Neural cell (in vitro differentiated cells): ENCODE data around the gene OBSL1. TPM values are rescaled to one million over a fixed set of nuclear protein-coding genes. Genes with fewer than 3 reads are reported as not detected.

Experiments used
- H2AFZ ChIP-seq: fragments of 200-600, 300-800 bp; sonication (generic), shearing (Covaris generic); 2 replicates; pipeline ENCODE4 v1.6.0; 2014; ENCODE audit warnings: low read depth, mild to moderate bottlenecking, antibody characterized with exemption, low read length, moderate library complexity
- H3F3A ChIP-seq: fragments of 200-600 bp; shearing (Covaris generic); 2 replicates; pipeline ENCODE4 v1.6.1; 2016; ENCODE audit warnings: mild to moderate bottlenecking, moderate library complexity, mixed read lengths, antibody characterized with exemption, low read length; ENCODE audit not compliant: insufficient read depth, poor library complexity, severe bottlenecking
- H3K27ac ChIP-seq: fragments of 200-600, 300-800 bp; sonication (generic), shearing (Covaris generic); 2 replicates; pipeline ENCODE4 v1.5.1; 2014; ENCODE audit warnings: mild to moderate bottlenecking, low read length, moderate library complexity
- H3K27me3 ChIP-seq: fragments of 300-800, 200-600 bp; sonication (generic), shearing (Covaris generic); 2 replicates; pipeline ENCODE4 v1.6.0; 2014; ENCODE audit warnings: mild to moderate bottlenecking, low read depth, low read length, moderate library complexity; ENCODE audit not compliant: insufficient read depth
- H3K36me3 ChIP-seq: fragments of 300-800, 200-600 bp; sonication (generic), shearing (Covaris generic); 2 replicates; pipeline ENCODE4 v1.5.1; 2014; ENCODE audit warnings: mild to moderate bottlenecking, antibody characterized with exemption, low read length, moderate library complexity; ENCODE audit not compliant: insufficient read depth
- H3K4me2 ChIP-seq: fragments of 300-800, 200-600 bp; sonication (generic), shearing (Covaris generic); 2 replicates; pipeline ENCODE4 v1.6.0; 2014; ENCODE audit warnings: mild to moderate bottlenecking, low read length
- H3K4me3 ChIP-seq: fragments of 300-800, 200-600 bp; sonication (generic), shearing (Covaris generic); 2 replicates; pipeline ENCODE4 v1.5.1; 2014; ENCODE audit warnings: mild to moderate bottlenecking, low read length, moderate library complexity
- H3K79me2 ChIP-seq: fragments of 200-600 bp; shearing (Covaris generic); replicated peaks from 2 replicates; pipeline ENCODE4 v1.6.0; 2014; ENCODE audit warnings: mild to moderate bottlenecking, low read length, moderate library complexity; ENCODE audit not compliant: insufficient read depth
- H3K9ac ChIP-seq: fragments of 300-800, 200-600 bp; sonication (generic), shearing (Covaris generic); 2 replicates; pipeline ENCODE4 v1.6.1; 2016; ENCODE audit warnings: mild to moderate bottlenecking, low read length, mixed read lengths
- H3K9me2 ChIP-seq: fragments of 200-600 bp; shearing (Covaris generic); 2 replicates; pipeline ENCODE4 v1.6.1; 2016; ENCODE audit warnings: mild to moderate bottlenecking, low read length, mixed read lengths; ENCODE audit not compliant: insufficient read depth
- H3K9me3 ChIP-seq: fragments of 200-600, 300-800 bp; sonication (generic), shearing (Covaris generic); 2 replicates; pipeline ENCODE4 v1.6.1; 2016; ENCODE audit warnings: mild to moderate bottlenecking, mixed run types, low read length, moderate library complexity, mixed read lengths
- H4K20me1 ChIP-seq: fragments of 200-600 bp; shearing (Covaris generic); 2 replicates; pipeline ENCODE4 v1.6.1; 2016; ENCODE audit warnings: mild to moderate bottlenecking, mixed run types; ENCODE audit not compliant: insufficient read depth
- EP300 ChIP-seq: fragments of 450-650 bp; conservative IDR thresholded peaks from 2 replicates; pipeline ENCODE4 v1.6.1; 2014; ENCODE audit warnings: antibody characterized with exemption, mild to moderate bottlenecking, moderate library complexity; ENCODE audit not compliant: poor library complexity, severe bottlenecking
- EZH2 ChIP-seq: fragments of 200-600, 300-800 bp; shearing (Covaris generic), sonication (generic); IDR thresholded peaks from 2 replicates; pipeline ENCODE4 v1.6.1; 2014; ENCODE audit warnings: antibody characterized with exemption, low read length, borderline replicate concordance, mild to moderate bottlenecking; ENCODE audit not compliant: insufficient read depth, poor library complexity, severe bottlenecking
- MXI1 ChIP-seq: fragments of 450-650 bp; conservative IDR thresholded peaks from 2 replicates; pipeline ENCODE4 v1.6.1; 2014; ENCODE audit warnings: antibody characterized with exemption, mild to moderate bottlenecking; ENCODE audit not compliant: poor library complexity, severe bottlenecking
- POLR2AphosphoS5 ChIP-seq: IDR thresholded peaks from 2 replicates; pipeline ENCODE4 v1.6.1; 2012
- RAD21 ChIP-seq: fragments of 450-650 bp; conservative IDR thresholded peaks from 2 replicates; pipeline ENCODE4 v1.6.1; 2014; ENCODE audit warnings: antibody characterized with exemption, mild to moderate bottlenecking, moderate library complexity
- SMC3 ChIP-seq: fragments of 450-650 bp; conservative IDR thresholded peaks from 2 replicates; pipeline ENCODE4 v1.6.1; 2014; ENCODE audit warnings: antibody characterized with exemption, mild to moderate bottlenecking, moderate library complexity; ENCODE audit not compliant: poor library complexity
- TAF1 ChIP-seq: IDR thresholded peaks from 2 replicates; pipeline ENCODE4 v1.6.1; 2012; ENCODE audit warnings: low read depth
- polyA plus RNA-seq: library from polyadenylated mRNA; depleted of rRNA; stranded (reverse); fragments of >200 nt; gene quantifications from 2 replicates; pipeline ENCODE4 v1.2.3, GENCODE V29; 2014
- TF ChIP-seq, protein P1 (sequence below): IDR thresholded peaks from 2 replicates; pipeline ENCODE4 v1.6.1; 2012; ENCODE audit warnings: borderline replicate concordance
- TF ChIP-seq, protein P2 (sequence below): fragments of 450-650 bp; IDR thresholded peaks from 2 replicates; pipeline ENCODE4 v1.5.1; 2014; ENCODE audit warnings: antibody characterized with exemption, mild to moderate bottlenecking, moderate library complexity; ENCODE audit not compliant: poor library complexity, severe bottlenecking

The OBSL1 gene
- polyA plus RNA-seq, 1 donor from 2014 or later = 59.7 TPM

DNA sequence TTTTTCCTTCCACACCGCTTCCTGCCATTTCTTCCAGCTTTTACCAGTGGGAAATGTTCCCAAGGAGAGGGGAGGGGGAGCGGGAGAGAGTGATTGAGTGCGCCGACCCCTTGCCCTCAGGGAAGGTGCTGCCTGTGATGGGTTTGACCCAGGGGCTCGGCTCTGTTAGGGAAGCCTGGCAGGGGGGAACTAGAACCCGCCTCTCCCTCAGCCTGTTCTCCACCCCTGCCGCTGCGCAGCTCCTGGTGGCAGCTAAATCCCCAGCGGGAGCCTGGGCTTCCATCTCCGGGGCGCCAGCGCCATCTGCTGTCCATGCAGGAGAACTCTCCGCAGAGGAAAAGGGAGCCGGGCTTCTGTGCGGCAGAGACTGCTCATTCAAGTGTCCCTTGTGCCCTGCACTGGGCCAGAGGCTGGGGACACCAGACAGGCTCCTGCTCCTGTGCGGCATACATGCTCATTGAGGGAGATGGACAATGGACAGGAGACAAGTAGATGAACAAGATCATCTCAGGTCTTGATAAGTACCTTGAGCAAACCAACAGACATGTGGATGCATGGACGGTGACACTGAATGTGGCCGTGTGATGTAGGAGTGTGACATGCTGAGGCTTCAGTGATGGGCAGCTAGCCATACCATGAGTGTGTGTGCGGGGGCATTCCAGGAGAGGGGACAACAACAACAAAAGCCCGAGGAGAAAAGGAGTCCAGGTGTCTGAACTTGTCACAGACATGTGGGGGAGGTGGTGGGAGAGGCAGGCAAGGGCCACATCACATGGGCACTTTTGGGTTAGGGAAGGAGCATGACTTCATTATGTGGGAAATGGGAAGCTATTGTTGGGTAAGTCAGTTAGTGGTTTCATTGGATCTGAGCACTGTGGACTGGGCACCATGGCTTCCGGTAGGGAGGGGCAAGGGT is 41.0 kb downstream of the OBSL1 start:
- Histone ChIP-seq H2AFZ (peak overlapping the region; percentile 18), H3K27me3 (peaks cover 7% of the 10 kb centered on the region), H3K9me3 (no peaks in the 10 kb centered on the region), H3K36me3 (no peaks in the 10 kb centered on the region), H3F3A (no peaks in the 10 kb centered on the region), H3K9ac (peak overlapping the region; percentile 35), H3K27ac (no peak overlapping the region), H3K9me2 (no peaks in the 10 kb centered on the region), H4K20me1 (no peaks in the 10 kb centered on the region), H3K79me2 (no peaks in the 10 kb centered on the region), H3K4me3 (peak overlapping the region; percentile 54), H3K4me2 (no peak overlapping the region)
- TF ChIP-seq MXI1 = peak; percentile 18
- TF ChIP-seq POLR2AphosphoS5 = peak; percentile 11
- TF ChIP-seq RAD21 = peak; percentile 100
- peak; percentile 16 for TF ChIP-seq EP300
- TF ChIP-seq EZH2 = no peak
- TF ChIP-seq, protein P1, sequence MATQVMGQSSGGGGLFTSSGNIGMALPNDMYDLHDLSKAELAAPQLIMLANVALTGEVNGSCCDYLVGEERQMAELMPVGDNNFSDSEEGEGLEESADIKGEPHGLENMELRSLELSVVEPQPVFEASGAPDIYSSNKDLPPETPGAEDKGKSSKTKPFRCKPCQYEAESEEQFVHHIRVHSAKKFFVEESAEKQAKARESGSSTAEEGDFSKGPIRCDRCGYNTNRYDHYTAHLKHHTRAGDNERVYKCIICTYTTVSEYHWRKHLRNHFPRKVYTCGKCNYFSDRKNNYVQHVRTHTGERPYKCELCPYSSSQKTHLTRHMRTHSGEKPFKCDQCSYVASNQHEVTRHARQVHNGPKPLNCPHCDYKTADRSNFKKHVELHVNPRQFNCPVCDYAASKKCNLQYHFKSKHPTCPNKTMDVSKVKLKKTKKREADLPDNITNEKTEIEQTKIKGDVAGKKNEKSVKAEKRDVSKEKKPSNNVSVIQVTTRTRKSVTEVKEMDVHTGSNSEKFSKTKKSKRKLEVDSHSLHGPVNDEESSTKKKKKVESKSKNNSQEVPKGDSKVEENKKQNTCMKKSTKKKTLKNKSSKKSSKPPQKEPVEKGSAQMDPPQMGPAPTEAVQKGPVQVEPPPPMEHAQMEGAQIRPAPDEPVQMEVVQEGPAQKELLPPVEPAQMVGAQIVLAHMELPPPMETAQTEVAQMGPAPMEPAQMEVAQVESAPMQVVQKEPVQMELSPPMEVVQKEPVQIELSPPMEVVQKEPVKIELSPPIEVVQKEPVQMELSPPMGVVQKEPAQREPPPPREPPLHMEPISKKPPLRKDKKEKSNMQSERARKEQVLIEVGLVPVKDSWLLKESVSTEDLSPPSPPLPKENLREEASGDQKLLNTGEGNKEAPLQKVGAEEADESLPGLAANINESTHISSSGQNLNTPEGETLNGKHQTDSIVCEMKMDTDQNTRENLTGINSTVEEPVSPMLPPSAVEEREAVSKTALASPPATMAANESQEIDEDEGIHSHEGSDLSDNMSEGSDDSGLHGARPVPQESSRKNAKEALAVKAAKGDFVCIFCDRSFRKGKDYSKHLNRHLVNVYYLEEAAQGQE = no peak
- peak; percentile 100 for TF ChIP-seq SMC3
- no peak for TF ChIP-seq TAF1
- TF ChIP-seq, protein P2, sequence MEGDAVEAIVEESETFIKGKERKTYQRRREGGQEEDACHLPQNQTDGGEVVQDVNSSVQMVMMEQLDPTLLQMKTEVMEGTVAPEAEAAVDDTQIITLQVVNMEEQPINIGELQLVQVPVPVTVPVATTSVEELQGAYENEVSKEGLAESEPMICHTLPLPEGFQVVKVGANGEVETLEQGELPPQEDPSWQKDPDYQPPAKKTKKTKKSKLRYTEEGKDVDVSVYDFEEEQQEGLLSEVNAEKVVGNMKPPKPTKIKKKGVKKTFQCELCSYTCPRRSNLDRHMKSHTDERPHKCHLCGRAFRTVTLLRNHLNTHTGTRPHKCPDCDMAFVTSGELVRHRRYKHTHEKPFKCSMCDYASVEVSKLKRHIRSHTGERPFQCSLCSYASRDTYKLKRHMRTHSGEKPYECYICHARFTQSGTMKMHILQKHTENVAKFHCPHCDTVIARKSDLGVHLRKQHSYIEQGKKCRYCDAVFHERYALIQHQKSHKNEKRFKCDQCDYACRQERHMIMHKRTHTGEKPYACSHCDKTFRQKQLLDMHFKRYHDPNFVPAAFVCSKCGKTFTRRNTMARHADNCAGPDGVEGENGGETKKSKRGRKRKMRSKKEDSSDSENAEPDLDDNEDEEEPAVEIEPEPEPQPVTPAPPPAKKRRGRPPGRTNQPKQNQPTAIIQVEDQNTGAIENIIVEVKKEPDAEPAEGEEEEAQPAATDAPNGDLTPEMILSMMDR = peak; percentile 99

DNA sequence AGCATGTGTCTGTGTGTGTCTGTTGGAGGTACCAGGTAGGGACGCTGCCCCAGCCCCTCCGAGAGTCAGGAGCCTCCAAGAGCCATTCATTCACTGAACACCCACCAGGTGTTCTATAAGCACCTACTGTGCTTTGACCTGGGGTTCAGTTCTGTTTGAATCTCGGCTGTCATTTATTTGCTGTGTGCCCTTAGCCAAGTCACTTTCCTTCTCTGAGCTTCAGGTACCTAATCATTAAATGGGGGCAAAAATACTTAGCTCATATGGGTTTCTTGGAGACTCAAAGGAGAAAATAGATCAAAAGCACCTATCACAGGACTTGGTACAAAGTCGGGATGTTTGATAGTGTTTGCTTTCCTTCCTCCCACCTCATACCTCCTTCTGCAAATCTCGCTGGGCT is 43.9 kb downstream of the OBSL1 start:
- Histone ChIP-seq H3K79me2 (no peaks in the 10 kb centered on the region), H2AFZ (no peak overlapping the region), H3K9ac (no peak overlapping the region), H4K20me1 (no peaks in the 10 kb centered on the region), H3K36me3 (no peaks in the 10 kb centered on the region), H3K27ac (no peak overlapping the region), H3K4me2 (no peak overlapping the region), H3K4me3 (no peak overlapping the region), H3K27me3 (peaks cover 7% of the 10 kb centered on the region), H3K9me3 (no peaks in the 10 kb centered on the region), H3F3A (no peaks in the 10 kb centered on the region), H3K9me2 (no peaks in the 10 kb centered on the region)
- no peak for TF ChIP-seq EZH2
- no peak for TF ChIP-seq POLR2AphosphoS5
- no peak for TF ChIP-seq SMC3
- TF ChIP-seq RAD21 = no peak
- no peak for TF ChIP-seq TAF1
- TF ChIP-seq, protein P1 = no peak
- no peak for TF ChIP-seq EP300
- TF ChIP-seq MXI1 = no peak
- TF ChIP-seq, protein P2 = no peak
